ENCODE results near the gene RPL5. TPM values are rescaled to one million over a fixed set of nuclear protein-coding genes. Genes with fewer than 3 reads are reported as not detected.

Gene RPL5
- total RNA-seq, 1 donor from 2014 or later: 552 TPM

DNA sequence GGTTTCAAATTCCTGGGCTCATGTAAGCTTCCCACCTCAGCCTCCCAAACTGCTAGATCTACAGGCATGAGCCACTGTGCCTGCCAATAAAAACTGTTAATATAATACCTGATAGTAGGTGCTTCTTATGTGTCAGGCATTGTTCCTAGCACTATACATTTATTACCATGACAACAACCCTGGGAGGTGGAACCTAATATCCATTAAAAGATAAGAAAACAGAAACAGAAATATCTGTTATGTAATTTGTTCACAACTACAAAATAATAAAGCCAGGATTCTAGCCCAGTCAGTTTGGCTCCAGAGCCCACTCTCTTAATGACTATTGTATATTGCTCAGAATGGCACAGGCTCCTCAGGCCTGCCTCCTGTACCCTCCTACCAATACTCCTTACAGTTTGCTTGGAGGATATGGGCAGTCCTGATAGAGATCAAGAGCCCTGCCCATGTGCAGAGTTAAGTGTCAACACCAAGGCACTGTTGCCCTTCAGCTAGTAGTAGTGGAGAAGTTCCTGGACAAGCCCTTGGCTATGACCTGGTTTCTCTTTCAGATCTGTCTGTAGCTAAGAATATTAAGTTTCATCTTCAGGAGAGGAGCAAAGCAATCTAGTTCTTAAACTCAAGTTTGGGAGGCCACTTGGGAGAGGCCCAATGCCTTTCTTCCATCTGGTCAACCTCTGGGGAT is 22.4 kb downstream of the RPL5 start:
- no peak overlapping the region for H3K27ac ChIP-seq (replicated peaks)
- peaks cover 5% of the 10 kb centered on the region for H3K9me3 ChIP-seq (replicated peaks)
- TF ChIP-seq, protein P1, sequence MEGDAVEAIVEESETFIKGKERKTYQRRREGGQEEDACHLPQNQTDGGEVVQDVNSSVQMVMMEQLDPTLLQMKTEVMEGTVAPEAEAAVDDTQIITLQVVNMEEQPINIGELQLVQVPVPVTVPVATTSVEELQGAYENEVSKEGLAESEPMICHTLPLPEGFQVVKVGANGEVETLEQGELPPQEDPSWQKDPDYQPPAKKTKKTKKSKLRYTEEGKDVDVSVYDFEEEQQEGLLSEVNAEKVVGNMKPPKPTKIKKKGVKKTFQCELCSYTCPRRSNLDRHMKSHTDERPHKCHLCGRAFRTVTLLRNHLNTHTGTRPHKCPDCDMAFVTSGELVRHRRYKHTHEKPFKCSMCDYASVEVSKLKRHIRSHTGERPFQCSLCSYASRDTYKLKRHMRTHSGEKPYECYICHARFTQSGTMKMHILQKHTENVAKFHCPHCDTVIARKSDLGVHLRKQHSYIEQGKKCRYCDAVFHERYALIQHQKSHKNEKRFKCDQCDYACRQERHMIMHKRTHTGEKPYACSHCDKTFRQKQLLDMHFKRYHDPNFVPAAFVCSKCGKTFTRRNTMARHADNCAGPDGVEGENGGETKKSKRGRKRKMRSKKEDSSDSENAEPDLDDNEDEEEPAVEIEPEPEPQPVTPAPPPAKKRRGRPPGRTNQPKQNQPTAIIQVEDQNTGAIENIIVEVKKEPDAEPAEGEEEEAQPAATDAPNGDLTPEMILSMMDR (IDR thresholded peaks at IDR 0.05; ENCODE audit: borderline replicate concordance): no peak
- H3K27me3 ChIP-seq (ENCODE audit: low read depth): no peaks in the 10 kb centered on the region
- H3K4me3 ChIP-seq: no peak overlapping the region
- DNase-seq: no peak
- intact Hi-C loops (cut with micrococcal nuclease): no loop called here
- H3K4me1 ChIP-seq: peaks cover 2% of the 10 kb centered on the region
- H3K36me3 ChIP-seq: no peaks in the 10 kb centered on the region

DNA sequence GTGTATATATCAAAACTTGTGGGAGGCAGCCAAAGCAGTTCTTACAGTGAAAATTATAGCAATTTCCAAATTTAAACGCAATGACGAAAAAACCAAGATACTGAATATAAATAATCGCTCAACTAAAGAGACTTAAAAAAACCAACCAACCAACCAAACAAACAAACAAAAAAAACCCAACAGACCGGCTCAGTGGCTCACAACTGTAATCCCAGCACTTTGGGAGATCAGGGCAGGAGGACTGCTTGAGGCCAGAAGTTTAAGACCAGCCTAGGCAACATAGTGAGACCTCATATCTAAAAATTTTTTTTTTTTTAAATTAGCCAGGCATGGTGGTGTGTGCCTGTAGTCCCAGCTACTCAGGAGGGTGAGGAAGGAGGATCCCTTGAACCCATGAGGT is 23.4 kb downstream of the RPL5 start:
- DNase-seq: no peak
- intact Hi-C loops (cut with micrococcal nuclease): no loop called here
- TF ChIP-seq, protein P1 (IDR thresholded peaks at IDR 0.05; ENCODE audit: borderline replicate concordance): no peak
- H3K27me3 ChIP-seq (ENCODE audit: low read depth): no peaks in the 10 kb centered on the region
- H3K9me3 ChIP-seq (replicated peaks): peaks cover 5% of the 10 kb centered on the region
- no peaks in the 10 kb centered on the region for H3K36me3 ChIP-seq
- peaks cover 10% of the 10 kb centered on the region for H3K4me1 ChIP-seq
- no peak overlapping the region for H3K4me3 ChIP-seq
- no peak overlapping the region for H3K27ac ChIP-seq (replicated peaks)

DNA sequence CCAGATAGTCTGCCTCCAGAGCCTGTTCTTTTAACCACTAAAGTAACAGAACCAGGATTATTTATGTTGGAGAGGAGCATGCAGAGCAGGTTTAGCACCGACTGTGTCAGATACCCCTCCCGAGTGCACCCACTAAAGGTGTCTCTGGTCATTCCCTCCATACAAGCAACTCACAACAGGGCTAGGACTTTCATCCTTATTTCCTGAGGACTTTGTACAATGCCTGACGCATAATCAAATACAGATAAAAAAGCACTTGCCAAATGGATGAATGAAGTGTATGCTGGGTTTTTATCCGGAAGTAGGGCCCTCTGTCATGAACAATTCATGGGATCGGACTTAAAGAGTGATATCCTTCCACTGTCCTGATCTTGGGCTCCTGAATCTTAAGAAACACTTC is 26.0 kb downstream of the RPL5 start:
- H3K4me3 ChIP-seq: no peak overlapping the region
- no peaks in the 10 kb centered on the region for H3K36me3 ChIP-seq
- H3K9me3 ChIP-seq (replicated peaks): peaks cover 5% of the 10 kb centered on the region
- H3K27ac ChIP-seq (replicated peaks): no peak overlapping the region
- DNase-seq: no peak
- H3K27me3 ChIP-seq (ENCODE audit: low read depth): no peaks in the 10 kb centered on the region
- intact Hi-C loops (cut with micrococcal nuclease): loop anchor here (2.0 kb wide), 1 partner anchor 137 kb away; no protein-coding TSS in a partner anchor
- H3K4me1 ChIP-seq: peaks cover 10% of the 10 kb centered on the region
- TF ChIP-seq, protein P1 (IDR thresholded peaks at IDR 0.05; ENCODE audit: borderline replicate concordance): no peak

DNA sequence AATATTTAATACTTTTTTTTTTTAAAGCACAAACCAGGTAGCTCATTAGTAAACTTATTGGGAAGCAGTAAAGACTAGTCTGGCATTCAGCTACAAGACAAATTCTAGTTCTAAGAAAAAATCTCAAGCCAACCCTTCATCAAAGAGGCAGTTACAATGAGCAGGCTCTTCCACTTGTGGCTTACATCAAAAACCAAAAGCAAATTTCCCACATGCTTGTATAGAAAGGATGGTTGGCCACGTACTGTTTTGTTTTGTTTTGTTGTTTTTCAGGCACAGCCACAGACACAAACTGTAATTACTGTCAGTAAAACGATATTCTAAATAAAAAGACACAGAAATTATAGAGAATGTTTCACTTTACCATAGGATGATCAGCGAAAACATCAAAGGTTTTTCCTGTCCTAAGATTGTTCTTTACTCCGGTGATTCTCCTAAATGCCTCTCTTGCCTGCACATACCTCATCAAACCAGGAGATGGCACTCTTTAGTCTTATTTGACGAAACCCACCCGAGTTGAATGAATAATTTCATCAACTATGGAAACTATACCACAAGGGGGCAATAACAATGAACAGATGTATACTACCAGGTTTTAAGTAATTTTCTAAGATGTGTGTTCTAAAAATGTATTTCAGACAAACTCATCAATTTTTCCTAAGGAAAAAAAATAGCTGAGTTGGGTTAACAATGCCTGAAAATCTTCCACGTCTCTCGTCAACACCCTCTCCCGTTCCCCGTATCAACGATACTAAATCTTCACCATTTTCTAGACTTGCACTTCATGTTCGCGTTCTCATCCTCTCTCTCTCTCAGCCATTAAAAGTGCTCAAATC is 26.9 kb downstream of the RPL5 start:
- Histone ChIP-seq H3K9me3 (replicated peaks) (peaks cover 5% of the 10 kb centered on the region), H3K27me3 (ENCODE audit: low read depth) (no peaks in the 10 kb centered on the region), H3K4me3 (peak overlapping the region; percentile 55), H3K4me1 (peaks cover 10% of the 10 kb centered on the region), H3K36me3 (no peaks in the 10 kb centered on the region), H3K27ac (replicated peaks) (no peak overlapping the region)
- no peak for DNase-seq
- TF ChIP-seq, protein P1 (IDR thresholded peaks at IDR 0.05; ENCODE audit: borderline replicate concordance): peak; percentile 97
- intact Hi-C loops (cut with micrococcal nuclease): loop anchor here (2.0 kb wide), 1 partner anchor 136 kb away; no protein-coding TSS in a partner anchor

DNA sequence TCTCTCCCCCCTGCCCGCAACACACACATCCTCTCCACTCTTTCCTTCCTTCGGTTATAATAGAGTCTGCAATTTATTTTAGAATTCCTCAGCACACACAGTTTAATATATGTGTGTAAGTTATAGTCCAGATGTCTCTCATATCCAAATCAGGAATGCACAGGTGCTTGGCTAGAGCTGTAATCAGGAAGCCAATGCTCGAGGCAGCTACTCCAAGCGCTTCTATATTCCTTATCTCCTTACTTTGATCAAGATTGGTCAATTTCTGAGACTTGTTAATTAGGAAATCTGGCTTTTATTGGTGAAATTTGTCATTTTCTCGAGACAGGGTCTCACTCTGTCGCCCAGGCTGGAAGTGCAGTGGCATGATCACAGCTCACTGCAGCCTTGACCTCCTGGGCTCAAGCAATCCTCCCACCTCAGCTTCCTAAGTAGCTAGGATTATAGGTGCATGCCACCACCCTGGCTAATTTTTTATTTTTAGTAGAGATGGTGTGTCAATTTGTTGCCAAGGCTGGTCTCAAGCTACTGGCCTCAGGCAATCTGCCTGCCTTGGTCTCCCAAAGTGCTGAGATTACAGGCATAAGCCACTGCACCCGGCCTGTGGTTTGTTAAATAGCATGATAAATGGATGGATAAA is 27.7 kb downstream of the RPL5 start:
- H3K9me3 ChIP-seq (replicated peaks): peaks cover 5% of the 10 kb centered on the region
- DNase-seq: no peak
- H3K36me3 ChIP-seq: no peaks in the 10 kb centered on the region
- peaks cover 10% of the 10 kb centered on the region for H3K4me1 ChIP-seq
- peak overlapping the region; percentile 55 for H3K4me3 ChIP-seq
- H3K27me3 ChIP-seq (ENCODE audit: low read depth): no peaks in the 10 kb centered on the region
- intact Hi-C loops (cut with micrococcal nuclease): loop anchor here (2.0 kb wide), 1 partner anchor 135 kb away; no protein-coding TSS in a partner anchor
- H3K27ac ChIP-seq (replicated peaks): no peak overlapping the region
- TF ChIP-seq, protein P1 (IDR thresholded peaks at IDR 0.05; ENCODE audit: borderline replicate concordance): no peak

Data from left ventricle myocardium inferior (tissue), 1 donor.